B cell (primary cell): Measurements from ENCODE around the gene RASL11A. TPM values are rescaled to one million over a fixed set of nuclear protein-coding genes. Genes with fewer than 3 reads are reported as not detected.

ENCODE experiments used
- ATAC-seq: fragments of 200-7000 bp; cut with Tn5 transposase; one replicate; pipeline ENCODE4 v1.10.0; 2021; ENCODE audit warnings: low read depth, mild to moderate bottlenecking, moderate number of reproducible peaks, moderate library complexity
- CTCF ChIA-PET: fragments of 350-600 bp; sonication (Branson Sonifier 250); formaldehyde crosslinking; loops from one replicate; lab custom pipeline; 2021; ENCODE audit warnings: antibody characterized with exemption, inconsistent platforms; lab: Charles Lee
- POLR2A ChIA-PET: fragments of 350-600 bp; sonication (Branson Sonifier 250); formaldehyde crosslinking; loops from one replicate; lab custom pipeline; 2021; ENCODE audit warnings: antibody characterized with exemption; lab: Charles Lee
- DNase-seq: peaks from one replicate; pipeline ENCODE4 v3.0.0; 2013
- H2AFZ ChIP-seq: 2 replicates; pipeline ENCODE4 v1.6.1; 2012; ENCODE audit warnings: mild to moderate bottlenecking, low read depth, low read length; ENCODE audit not compliant: insufficient read depth, poor library complexity, severe bottlenecking
- H3K27ac ChIP-seq, 2 donors: 1 replicate in 1 of 2; 2 replicates in 1 of 2; pipeline ENCODE4 v1.5.1; 2012 to 2013; ENCODE audit warnings: low read length in 2 of 2, mild to moderate bottlenecking in 2 of 2, moderate library complexity in 1 of 2
- H3K27me3 ChIP-seq, 4 experiments: fragments of 200-600 bp in 1 of 4; sonication (generic) in 1 of 4; replicated peaks in 1 of 4; 1 replicate in 2 of 4; 2 replicates in 2 of 4; pipeline versions ENCODE4 v1.6.1 to v1.7.0; 2013 to 2016; ENCODE audit warnings: low read length in 3 of 4, mild to moderate bottlenecking in 2 of 4, mixed read lengths in 1 of 4, moderate library complexity in 1 of 4; ENCODE audit not compliant: insufficient read depth in 4 of 4, control insufficient read depth in 3 of 4; ENCODE audit errors: control extremely low read depth in 1 of 4
- H3K36me3 ChIP-seq, 2 experiments: replicated peaks in 1 of 2; 1 replicate in 1 of 2; 2 replicates in 1 of 2; pipeline versions ENCODE4 v1.6.1 to v1.7.1; 2013; ENCODE audit warnings: low read length in 1 of 2; ENCODE audit not compliant: insufficient read depth in 2 of 2, control insufficient read depth in 1 of 2; ENCODE audit errors: control extremely low read depth in 1 of 2, extremely low read depth in 1 of 2
- H3K4me1 ChIP-seq, 2 donors: fragments of 200-600 bp in 1 of 2; sonication (generic) in 1 of 2; 1 replicate in 1 of 2; 2 replicates in 1 of 2; pipeline versions ENCODE4 v1.5.1 to v1.6.1; 2013 to 2017; ENCODE audit warnings: low read length in 2 of 2; ENCODE audit not compliant: control insufficient read depth in 2 of 2, insufficient read depth in 2 of 2
- H3K4me2 ChIP-seq: replicated peaks from 2 replicates; pipeline ENCODE3; 2012; ENCODE audit warnings: mild to moderate bottlenecking, low read depth, low read length; ENCODE audit not compliant: poor library complexity, severe bottlenecking
- H3K4me3 ChIP-seq, 5 experiments: fragments of 200-600 bp in 1 of 5; sonication (generic) in 1 of 5; 1 replicate in 3 of 5; 2 replicates in 2 of 5; pipeline versions ENCODE4 v1.5.1 to v1.7.0; 2011 to 2016; ENCODE audit warnings: low read length in 4 of 5, mild to moderate bottlenecking in 4 of 5, low read depth in 2 of 5, control low read depth in 1 of 5, moderate library complexity in 1 of 5; ENCODE audit not compliant: insufficient read depth in 1 of 5; ENCODE audit errors: control extremely low read depth in 1 of 5, extremely low read depth in 1 of 5
- H3K79me2 ChIP-seq: fragments of 200-600 bp; sonication (generic); one replicate; pipeline ENCODE4 v1.6.0; 2016; ENCODE audit warnings: low read length; ENCODE audit not compliant: control insufficient read depth, insufficient read depth
- H3K9ac ChIP-seq: fragments of 200-600 bp; sonication (generic); 2 replicates; pipeline ENCODE4 v1.6.1; 2017; ENCODE audit warnings: mild to moderate bottlenecking, low read length, moderate library complexity
- H3K9me3 ChIP-seq, 3 donors: one replicate each; pipeline versions ENCODE4 v1.6.1 to v1.7.1; 2013; ENCODE audit warnings: low read length in 2 of 3; ENCODE audit not compliant: control insufficient read depth in 2 of 3, insufficient read depth in 1 of 3; ENCODE audit errors: control extremely low read depth in 1 of 3
- H4K20me1 ChIP-seq: 2 replicates; pipeline ENCODE4 v1.6.0; 2012; ENCODE audit warnings: mild to moderate bottlenecking, low read length; ENCODE audit not compliant: insufficient read depth, control insufficient read depth, poor library complexity, severe bottlenecking
- H3K27ac Mint-ChIP-seq: one replicate; pipeline ENCODE4 v1.8.0; 2021; ENCODE audit warnings: mixed read lengths
- H3K27me3 Mint-ChIP-seq: one replicate; pipeline ENCODE4 v1.8.0; 2021; ENCODE audit warnings: mixed read lengths
- H3K4me1 Mint-ChIP-seq: one replicate; pipeline ENCODE4 v1.8.0; 2021; ENCODE audit warnings: mixed read lengths
- H3K4me3 Mint-ChIP-seq: one replicate; pipeline ENCODE4 v1.8.0; 2021; ENCODE audit warnings: mixed read lengths
- H3K9me3 Mint-ChIP-seq: one replicate; pipeline ENCODE4 v1.8.0; 2022; ENCODE audit warnings: mixed read lengths; ENCODE audit not compliant: insufficient read depth
- EZH2 ChIP-seq: IDR thresholded peaks from 2 replicates; pipeline ENCODE4 v1.6.1; 2012; ENCODE audit warnings: borderline replicate concordance, low read depth, mild to moderate bottlenecking, moderate library complexity, low read length; ENCODE audit not compliant: insufficient read depth, poor library complexity, severe bottlenecking
- WGBS: methylation state at CpG from one replicate; pipeline ENCODE4 v1.1.5; 2013; ENCODE audit warnings: missing lambda C conversion rate; ENCODE audit not compliant: insufficient coverage; 5-methylcytosine and 5-hydroxymethylcytosine counted together
- intact Hi-C: fragments of 100-400 bp; cut with micrococcal nuclease; formaldehyde crosslinking; loops from one replicate; pipeline ENCODE4 v1.10.0; 2022
- polyA plus RNA-seq: library from polyadenylated mRNA; depleted of rRNA; stranded (reverse); fragments of >200 nt; gene quantifications from 2 replicates; pipeline ENCODE4 v1.2.3, GENCODE V29; 2012
- total RNA-seq, 2 donors: library from RNA; stranded (reverse); fragments of 120-200 nt in 1 of 2; gene quantifications; 1 replicate in 1 of 2; 2 replicates in 1 of 2; pipeline versions ENCODE4 v1.2.3 to v1.2.4, GENCODE V29; 2013 to 2022
- TF ChIP-seq, protein P1 (sequence below): fragments of 200-600 bp; IDR thresholded peaks from one replicate; pipeline ENCODE4 v1.8.0; 2022; ENCODE audit warnings: antibody characterized with exemption, mild to moderate bottlenecking

RASL11A gene
- total and polyA plus RNA-seq, 2 donors (not counting 1 experiment from before 2014, with no cell fraction given): 0.89 to 4.8 TPM

DNA sequence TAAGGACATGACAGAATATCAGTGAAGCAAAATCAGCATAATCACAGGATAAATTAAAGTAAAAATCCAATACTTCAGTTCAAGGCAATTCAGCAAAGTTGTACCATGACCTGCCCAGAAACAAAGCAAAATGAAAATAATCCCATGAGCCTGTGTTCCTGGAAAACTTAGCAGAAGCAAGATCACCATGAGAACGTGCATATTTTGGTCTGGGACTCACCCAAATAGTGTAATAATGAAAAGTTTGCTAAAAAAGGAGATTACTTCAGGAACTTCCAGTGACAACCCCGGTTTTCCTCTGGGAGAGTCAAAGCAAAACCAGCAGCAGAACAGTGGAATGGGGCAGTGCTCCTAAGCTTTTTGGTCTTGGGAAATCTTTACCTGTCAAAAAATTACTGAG, 34.2 kb upstream of the RASL11A start:
- ChIA-PET POLR2A (no interaction called here), CTCF (no interaction called here)

DNA sequence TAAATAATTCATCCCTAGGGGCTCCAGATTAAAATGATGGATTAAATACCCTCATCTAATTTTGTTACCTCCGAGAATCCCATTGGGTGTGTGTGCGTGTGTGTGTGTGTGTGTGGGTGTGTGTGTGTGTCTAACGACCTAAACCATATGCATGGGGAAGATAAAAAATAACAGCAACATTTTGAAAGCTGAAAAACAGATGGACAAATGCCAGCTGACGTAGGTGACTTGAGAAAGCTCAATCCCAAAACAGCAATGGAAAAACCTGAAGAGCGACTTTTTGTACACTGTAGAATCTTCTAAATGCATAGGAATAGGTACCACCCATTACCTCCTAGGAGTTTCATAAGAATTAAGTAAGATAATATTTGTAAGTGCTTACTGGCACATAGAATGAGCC, 27.9 kb upstream of the RASL11A start:
- no peak overlapping the region for H3K27ac ChIP-seq
- H3K9me3 ChIP-seq: no peaks in the 10 kb centered on the region
- ChIA-PET CTCF (no interaction called here), POLR2A (no interaction called here)
- H3K9ac ChIP-seq: no peak overlapping the region
- H3K27ac Mint-ChIP-seq: no peak overlapping the region
- H2AFZ ChIP-seq: no peak overlapping the region
- no peaks in the 10 kb centered on the region for H3K9me3 Mint-ChIP-seq
- H3K27me3 Mint-ChIP-seq: no peaks in the 10 kb centered on the region
- no peak overlapping the region for H3K4me3 ChIP-seq
- no peak for ATAC-seq
- DNase-seq: no peak
- intact Hi-C loops: no loop called here
- no peaks in the 10 kb centered on the region for H3K27me3 ChIP-seq
- no peaks in the 10 kb centered on the region for H3K79me2 ChIP-seq
- WGBS: no CpG with 5 or more reads among the region's 5 CpGs
- no peak overlapping the region for H3K4me2 ChIP-seq
- H3K36me3 ChIP-seq: peaks cover 0 to 3% of the 10 kb centered on the region in 2 experiments
- peaks cover 10% of the 10 kb centered on the region for H3K4me1 Mint-ChIP-seq
- H4K20me1 ChIP-seq: no peaks in the 10 kb centered on the region
- TF ChIP-seq, protein P1, sequence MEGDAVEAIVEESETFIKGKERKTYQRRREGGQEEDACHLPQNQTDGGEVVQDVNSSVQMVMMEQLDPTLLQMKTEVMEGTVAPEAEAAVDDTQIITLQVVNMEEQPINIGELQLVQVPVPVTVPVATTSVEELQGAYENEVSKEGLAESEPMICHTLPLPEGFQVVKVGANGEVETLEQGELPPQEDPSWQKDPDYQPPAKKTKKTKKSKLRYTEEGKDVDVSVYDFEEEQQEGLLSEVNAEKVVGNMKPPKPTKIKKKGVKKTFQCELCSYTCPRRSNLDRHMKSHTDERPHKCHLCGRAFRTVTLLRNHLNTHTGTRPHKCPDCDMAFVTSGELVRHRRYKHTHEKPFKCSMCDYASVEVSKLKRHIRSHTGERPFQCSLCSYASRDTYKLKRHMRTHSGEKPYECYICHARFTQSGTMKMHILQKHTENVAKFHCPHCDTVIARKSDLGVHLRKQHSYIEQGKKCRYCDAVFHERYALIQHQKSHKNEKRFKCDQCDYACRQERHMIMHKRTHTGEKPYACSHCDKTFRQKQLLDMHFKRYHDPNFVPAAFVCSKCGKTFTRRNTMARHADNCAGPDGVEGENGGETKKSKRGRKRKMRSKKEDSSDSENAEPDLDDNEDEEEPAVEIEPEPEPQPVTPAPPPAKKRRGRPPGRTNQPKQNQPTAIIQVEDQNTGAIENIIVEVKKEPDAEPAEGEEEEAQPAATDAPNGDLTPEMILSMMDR: no peak
- TF ChIP-seq EZH2: no peak
- H3K4me3 Mint-ChIP-seq: no peak overlapping the region
- peaks cover 0 to 6% of the 10 kb centered on the region in 2 donors for H3K4me1 ChIP-seq

More for the DNA sequence above, 34.2 kb upstream of the RASL11A start:
- no peaks in the 10 kb centered on the region for H3K4me1 Mint-ChIP-seq
- Histone ChIP-seq H2AFZ (no peak overlapping the region), H3K79me2 (no peaks in the 10 kb centered on the region), H3K27ac (no peak overlapping the region), H3K4me2 (no peak overlapping the region), H3K27me3 (no peaks in the 10 kb centered on the region), H3K9me3 (peaks cover 0 to 5% (median 4%) of the 10 kb centered on the region in 3 donors), H3K4me1 (no peaks in the 10 kb centered on the region), H3K36me3 (no peaks in the 10 kb centered on the region), H3K9ac (no peak overlapping the region), H4K20me1 (no peaks in the 10 kb centered on the region), H3K4me3 (no peak overlapping the region)
- TF ChIP-seq, protein P1: no peak
- TF ChIP-seq EZH2: no peak
- ATAC-seq: no peak
- WGBS: 100% methylated on average over 2 of the region's 2 CpGs
- no peak for DNase-seq
- H3K4me3 Mint-ChIP-seq: no peak overlapping the region
- intact Hi-C loops: no loop called here
- H3K27ac Mint-ChIP-seq: no peak overlapping the region
- H3K27me3 Mint-ChIP-seq: no peaks in the 10 kb centered on the region
- H3K9me3 Mint-ChIP-seq: peaks cover 3% of the 10 kb centered on the region
